Ovary (tissue), 9 donors: ENCODE data around the gene MGAT5B. TPM values are rescaled to one million over a fixed set of nuclear protein-coding genes. Genes with fewer than 3 reads are reported as not detected.

Experiments
- DNase-seq, 5 donors: peaks; one replicate each; pipeline ENCODE4 v3.0.0-alpha.2; 2019 to 2020
- H3K27ac ChIP-seq, 2 donors: fragments of 200-600 bp; one replicate each; pipeline versions ENCODE4 v1.5.1 to v1.8.0; 2019 to 2022
- H3K27me3 ChIP-seq: fragments of 200-600 bp; one replicate; pipeline ENCODE4 v1.8.0; 2022
- H3K36me3 ChIP-seq: fragments of 200-600 bp; sonication (generic); one replicate; pipeline ENCODE4 v1.5.1; 2019
- H3K4me1 ChIP-seq: one replicate; pipeline ENCODE4 v1.8.1; 2013; ENCODE audit warnings: mild to moderate bottlenecking, moderate library complexity; ENCODE audit not compliant: insufficient read depth
- H3K4me3 ChIP-seq: fragments of 200-600 bp; sonication (generic); one replicate; pipeline ENCODE4 v1.5.1; 2017
- H3K9me3 ChIP-seq, 2 donors: fragments of 200-600 bp in 1 of 2; sonication (generic) in 1 of 2; one replicate each; pipeline versions ENCODE4 v1.5.1 to v1.8.1; 2013 to 2019; ENCODE audit warnings: mild to moderate bottlenecking in 1 of 2, moderate library complexity in 1 of 2
- EP300 ChIP-seq: sonication (generic); formaldehyde crosslinking; IDR thresholded peaks from one replicate; pipeline ENCODE4 v1.6.1; 2017; ENCODE audit warnings: antibody characterized with exemption
- POLR2A ChIP-seq: fragments of 450-650 bp; IDR thresholded peaks from one replicate; pipeline ENCODE4 v1.6.1; 2017; ENCODE audit warnings: antibody characterized with exemption, mild to moderate bottlenecking, moderate library complexity
- WGBS, 3 donors: extraction: QIAGEN DNeasy Blood & Tissue Kit in 1 of 3; methylation state at CpG; one replicate each; pipeline versions ENCODE4 v1.1.5 to v1.1.7; 2013 to 2017; 5-methylcytosine and 5-hydroxymethylcytosine counted together
- intact Hi-C, 4 donors: fragments of 100-400 bp; cut with DNase I; formaldehyde crosslinking; loops; one replicate each; pipeline versions ENCODE4 v1.11.0 to v1.15.1; 2022 to 2023
- polyA plus RNA-seq, 2 donors: library from polyadenylated mRNA; stranded (reverse); fragments of 200-250 nt in 1 of 2; fragments of 350-450 nt in 1 of 2; fragmentation: Illumina TruSeq in 1 of 2; extraction: RNeasy Lipid Tissue Mini Kit (QIAGEN cat#74804) in 1 of 2; gene quantifications; one replicate each; pipeline ENCODE4 v1.2.3, GENCODE V29; 2013 to 2014
- total RNA-seq, 7 donors: library from RNA; depleted of rRNA in 2 of 7; stranded (reverse); fragments of >200 nt in 2 of 7; fragmentation: NEBNext Ultra II Directional in 3 of 7; extraction: Animal tissue kit (Norgen Biotek cat#: 25700) in 3 of 7; gene quantifications; one replicate each; pipeline versions ENCODE4 v1.1.0 to v1.2.4, GENCODE V29; 2016 to 2023
- TF ChIP-seq, protein P1 (sequence below), 3 donors: fragments of 450-650 bp in 2 of 3; fragments of 200-600 bp in 1 of 3; IDR thresholded peaks; one replicate each; pipeline versions ENCODE4 v1.5.1 to v1.8.0; 2016 to 2022; ENCODE audit warnings: antibody characterized with exemption in 3 of 3, mild to moderate bottlenecking in 1 of 3
- donor health status: DM: no; HTN: no; CAD: no; lungs with moderate emphysema.
- donor health status: DM: no; HTN: no; CAD: no.
- donor health status: Bipolar disorder and iron deficiency.
- donor health status: DM: yes; HTN: yes; CAD: no.
- donor health status: DM: no; HTN: no; CAD: no.
- donor health status: DM: yes; HTN: yes; CAD: no.

Gene MGAT5B
- total and polyA plus RNA-seq, 9 donors = 0.23 to 3.6 (median 0.77) TPM; not detected in 1

DNA sequence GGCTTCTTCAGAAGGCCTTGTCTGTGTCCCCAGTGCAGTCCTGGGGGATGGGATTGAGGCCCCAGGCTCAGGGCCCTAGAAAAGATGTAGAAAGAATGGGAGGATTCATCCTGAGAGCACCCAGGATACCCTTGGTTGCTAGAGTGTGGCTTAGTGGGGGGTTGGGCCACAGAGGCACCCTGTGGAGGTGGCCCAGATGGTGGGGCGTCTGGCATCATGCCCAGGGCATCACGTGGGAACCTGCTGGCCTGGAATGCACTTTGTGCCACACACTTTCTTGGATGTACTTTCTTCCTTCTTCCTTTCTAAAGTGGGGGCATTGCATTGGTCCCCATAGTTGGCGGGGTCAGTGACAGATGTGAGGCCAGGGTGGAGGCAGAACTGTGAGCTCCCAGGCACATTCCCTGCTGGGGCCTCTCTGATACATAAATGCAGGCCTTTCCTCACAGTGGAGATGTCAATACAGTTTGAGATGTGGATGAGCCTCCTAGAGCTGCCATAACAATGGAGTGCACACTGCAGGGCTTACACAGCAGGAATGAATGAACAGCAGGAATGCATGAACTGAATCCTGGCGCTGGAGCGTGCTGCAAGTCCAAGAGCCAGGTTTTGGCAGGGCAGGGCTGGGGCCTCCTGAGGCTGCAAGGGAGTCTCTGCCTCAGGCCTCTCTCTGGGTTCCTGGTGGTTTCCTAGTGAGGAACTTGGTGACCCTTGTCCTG, 43.3 kb downstream of the MGAT5B start:
- WGBS, 3 donors = 69 to 73% (median 72%) methylated on average over 5 of the region's 5 CpGs
- H3K27me3 ChIP-seq = no peaks in the 10 kb centered on the region
- DNase-seq = no peak

DNA sequence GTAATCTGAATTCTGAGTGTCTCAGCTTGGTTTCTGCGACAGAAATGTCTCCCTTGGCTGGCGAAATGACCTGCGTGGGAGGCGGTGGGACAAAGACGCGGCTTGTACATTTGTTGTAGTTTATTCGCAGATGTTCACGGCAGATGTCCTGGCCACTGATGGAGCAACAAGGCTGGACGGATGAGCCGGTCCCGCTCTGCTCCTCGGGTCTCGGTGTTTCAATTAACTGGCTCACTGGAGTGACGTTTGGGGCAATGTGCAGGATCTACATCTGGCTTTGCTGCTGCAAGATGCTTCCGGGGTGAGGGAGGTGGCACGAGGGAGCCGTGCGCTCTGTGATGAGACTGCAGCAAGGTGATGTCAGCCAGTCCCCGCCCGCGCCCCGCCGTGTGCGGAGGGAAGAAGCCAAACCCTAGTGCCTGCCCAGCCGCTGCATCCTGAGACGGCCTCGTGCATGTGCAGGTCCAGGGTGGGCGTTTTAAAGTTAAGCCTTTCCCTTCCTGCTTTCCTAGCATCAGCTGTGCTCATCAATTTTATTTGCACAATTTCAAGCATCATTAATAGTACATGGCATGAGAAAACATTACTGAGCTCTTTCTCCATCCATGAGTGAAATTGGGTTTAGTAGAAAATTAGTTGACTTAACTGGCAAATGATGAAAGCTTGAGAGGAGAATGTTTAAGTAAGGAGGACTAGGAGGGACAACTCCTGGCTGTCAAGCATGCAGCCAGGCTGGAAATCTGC, 44.4 kb downstream of the MGAT5B start:
- Histone ChIP-seq H3K27ac (no peak overlapping the region), H3K36me3 (no peaks in the 10 kb centered on the region), H3K4me3 (no peak overlapping the region), H3K27me3 (no peaks in the 10 kb centered on the region), H3K9me3 (no peaks in the 10 kb centered on the region), H3K4me1 (no peaks in the 10 kb centered on the region)
- no peak for DNase-seq
- intact Hi-C loops = no loop called here
- 85 to 90% (median 87%) methylated on average over 28 of the region's 28 CpGs for WGBS, 3 donors
- TF ChIP-seq EP300 = no peak
- TF ChIP-seq, protein P1, sequence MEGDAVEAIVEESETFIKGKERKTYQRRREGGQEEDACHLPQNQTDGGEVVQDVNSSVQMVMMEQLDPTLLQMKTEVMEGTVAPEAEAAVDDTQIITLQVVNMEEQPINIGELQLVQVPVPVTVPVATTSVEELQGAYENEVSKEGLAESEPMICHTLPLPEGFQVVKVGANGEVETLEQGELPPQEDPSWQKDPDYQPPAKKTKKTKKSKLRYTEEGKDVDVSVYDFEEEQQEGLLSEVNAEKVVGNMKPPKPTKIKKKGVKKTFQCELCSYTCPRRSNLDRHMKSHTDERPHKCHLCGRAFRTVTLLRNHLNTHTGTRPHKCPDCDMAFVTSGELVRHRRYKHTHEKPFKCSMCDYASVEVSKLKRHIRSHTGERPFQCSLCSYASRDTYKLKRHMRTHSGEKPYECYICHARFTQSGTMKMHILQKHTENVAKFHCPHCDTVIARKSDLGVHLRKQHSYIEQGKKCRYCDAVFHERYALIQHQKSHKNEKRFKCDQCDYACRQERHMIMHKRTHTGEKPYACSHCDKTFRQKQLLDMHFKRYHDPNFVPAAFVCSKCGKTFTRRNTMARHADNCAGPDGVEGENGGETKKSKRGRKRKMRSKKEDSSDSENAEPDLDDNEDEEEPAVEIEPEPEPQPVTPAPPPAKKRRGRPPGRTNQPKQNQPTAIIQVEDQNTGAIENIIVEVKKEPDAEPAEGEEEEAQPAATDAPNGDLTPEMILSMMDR (IDR thresholded peaks at IDR 0.05) = no peak
- TF ChIP-seq POLR2A = no peak

More for the DNA sequence above, 43.3 kb downstream of the MGAT5B start:
- Histone ChIP-seq H3K4me1 (no peaks in the 10 kb centered on the region), H3K4me3 (no peak overlapping the region), H3K9me3 (no peaks in the 10 kb centered on the region), H3K36me3 (no peaks in the 10 kb centered on the region), H3K27ac (no peak overlapping the region)
- intact Hi-C loops = no loop called here
- no peak for TF ChIP-seq POLR2A
- TF ChIP-seq, protein P1 (IDR thresholded peaks at IDR 0.05) = no peak
- no peak for TF ChIP-seq EP300

- Histone ChIP-seq H3K27me3 (no peaks in the 10 kb centered on the region), H3K9me3 (no peaks in the 10 kb centered on the region), H3K27ac (no peak overlapping the region), H3K4me3 (no peak overlapping the region), H3K4me1 (no peaks in the 10 kb centered on the region), H3K36me3 (no peaks in the 10 kb centered on the region)
- intact Hi-C loops = no loop called here
- no peak for TF ChIP-seq POLR2A
- TF ChIP-seq, protein P1 (IDR thresholded peaks at IDR 0.05) = no peak
- TF ChIP-seq EP300 = no peak
- no peak for DNase-seq
- WGBS, 3 donors = 56 to 66% (median 60%) methylated on average over 6 of the region's 6 CpGs
These were observed 46.7 kb downstream of the MGAT5B start for GRCh38 chr17:76914937-76915336.

DNA sequence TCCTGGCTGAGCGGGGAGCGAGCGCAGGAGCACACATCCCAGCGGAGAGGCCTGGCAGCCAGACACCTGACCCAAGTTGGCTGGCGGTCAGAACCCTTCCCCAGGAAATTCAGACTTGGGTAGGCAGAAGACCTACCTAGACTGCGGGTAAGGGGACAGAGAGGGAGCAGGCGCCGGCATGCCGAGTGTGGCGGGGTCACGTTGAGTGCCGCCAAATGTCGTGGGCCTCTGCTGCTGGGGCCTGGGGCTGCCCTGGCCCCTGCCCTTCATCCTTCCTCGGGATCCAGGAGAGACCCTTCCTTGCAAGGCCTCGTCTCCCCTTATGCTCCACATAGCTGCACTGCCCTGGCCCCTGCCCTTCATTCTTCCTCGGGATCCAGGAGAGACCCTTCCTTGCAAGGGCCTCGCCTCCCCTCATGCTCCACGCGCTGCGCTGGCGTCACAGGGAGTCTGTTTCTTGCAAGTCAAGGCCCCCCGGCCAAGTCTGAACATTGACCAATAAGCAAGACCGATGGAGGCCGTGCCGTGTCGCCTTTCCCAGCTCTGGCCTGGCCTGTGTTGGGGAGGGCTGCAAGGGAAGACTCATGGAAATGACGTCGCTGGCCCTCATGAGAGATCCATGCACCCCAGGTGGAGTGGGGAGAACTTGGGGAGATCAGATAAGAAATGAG, 47.8 kb downstream of the MGAT5B start:
- no peak overlapping the region for H3K4me3 ChIP-seq
- intact Hi-C loops = no loop called here
- no peak overlapping the region for H3K27ac ChIP-seq
- DNase-seq = no peak
- 87 to 90% (median 87%) methylated on average over 28 of the region's 28 CpGs for WGBS, 3 donors
- no peaks in the 10 kb centered on the region for H3K9me3 ChIP-seq
- no peaks in the 10 kb centered on the region for H3K36me3 ChIP-seq
- no peaks in the 10 kb centered on the region for H3K4me1 ChIP-seq
- TF ChIP-seq POLR2A (no peak), EP300 (no peak)
- TF ChIP-seq, protein P1 (IDR thresholded peaks at IDR 0.05) = no peak
- no peaks in the 10 kb centered on the region for H3K27me3 ChIP-seq
